WERI-Rb-1 (cell line): ENCODE data around the gene HTT.
A peak's percentile ranks its signal among the peaks of the same experiment; 100 is the strongest.

Source experiments
- DNase-seq: peaks from one replicate; pipeline ENCODE4 v3.0.0-alpha.2; 2020
- H3K27ac ChIP-seq: fragments of 250-450 bp; sonication (Bioruptor Pico); 2 replicates; pipeline ENCODE4 v1.5.1; 2020; ENCODE audit warnings: mild to moderate bottlenecking, moderate library complexity
- H3K27me3 ChIP-seq: fragments of 250-450 bp; sonication (Bioruptor Pico); 2 replicates; pipeline ENCODE4 v1.5.1; 2021; ENCODE audit warnings: mild to moderate bottlenecking, low read depth, moderate library complexity; ENCODE audit not compliant: insufficient read depth, severe bottlenecking
- H3K36me3 ChIP-seq: fragments of 250-450 bp; sonication (Bioruptor Pico); 2 replicates; pipeline ENCODE4 v1.5.1; 2020; ENCODE audit warnings: mild to moderate bottlenecking, moderate library complexity
- H3K4me3 ChIP-seq: 2 replicates; pipeline ENCODE4 v1.5.1; 2011; ENCODE audit warnings: low read depth, mild to moderate bottlenecking, control low read depth, low read length
- H3K9me3 ChIP-seq: fragments of 250-450 bp; sonication (Bioruptor Pico); 2 replicates; pipeline ENCODE4 v1.5.1; 2021; ENCODE audit warnings: mild to moderate bottlenecking, moderate library complexity; ENCODE audit not compliant: severe bottlenecking
- TF ChIP-seq, protein P1 (sequence below): IDR thresholded peaks from 2 replicates; pipeline ENCODE4 v1.5.1; 2011; ENCODE audit warnings: low read depth, mild to moderate bottlenecking, control low read depth, inconsistent platforms, low read length

HTT gene

DNA sequence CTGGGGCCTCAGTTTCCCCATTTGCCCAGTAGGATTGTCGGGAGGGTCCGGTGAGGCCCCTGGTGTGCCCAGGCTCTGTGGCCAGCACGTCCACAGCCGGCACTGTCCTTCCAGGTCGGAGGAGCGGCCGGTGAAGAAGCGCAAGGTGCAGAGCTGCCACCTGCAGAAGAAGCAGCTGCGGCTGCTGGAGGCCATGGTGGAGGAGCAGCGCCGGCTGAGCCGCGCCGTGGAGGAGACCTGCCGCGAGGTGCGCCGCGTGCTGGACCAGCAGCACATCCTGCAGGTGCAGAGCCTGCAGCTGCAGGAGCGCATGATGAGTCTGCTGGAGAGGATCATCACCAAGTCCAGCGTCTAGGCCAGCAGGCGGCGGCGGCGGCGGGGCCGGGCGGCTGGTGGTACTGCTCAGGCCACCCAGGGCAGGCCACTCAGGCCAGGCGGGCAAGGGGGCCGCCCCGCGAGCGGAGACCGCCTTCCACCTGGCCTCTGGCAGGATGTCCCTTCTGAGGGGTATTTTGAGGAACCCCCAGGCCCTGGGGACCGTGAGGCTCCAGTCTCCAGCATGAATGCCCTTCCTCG lies 181.2 kb downstream of the HTT start:
- Histone ChIP-seq H3K4me3 (no peak overlapping the region), H3K36me3 (no peaks in the 10 kb centered on the region), H3K9me3 (no peaks in the 10 kb centered on the region), H3K27me3 (no peaks in the 10 kb centered on the region), H3K27ac (no peak overlapping the region)
- TF ChIP-seq, protein P1, sequence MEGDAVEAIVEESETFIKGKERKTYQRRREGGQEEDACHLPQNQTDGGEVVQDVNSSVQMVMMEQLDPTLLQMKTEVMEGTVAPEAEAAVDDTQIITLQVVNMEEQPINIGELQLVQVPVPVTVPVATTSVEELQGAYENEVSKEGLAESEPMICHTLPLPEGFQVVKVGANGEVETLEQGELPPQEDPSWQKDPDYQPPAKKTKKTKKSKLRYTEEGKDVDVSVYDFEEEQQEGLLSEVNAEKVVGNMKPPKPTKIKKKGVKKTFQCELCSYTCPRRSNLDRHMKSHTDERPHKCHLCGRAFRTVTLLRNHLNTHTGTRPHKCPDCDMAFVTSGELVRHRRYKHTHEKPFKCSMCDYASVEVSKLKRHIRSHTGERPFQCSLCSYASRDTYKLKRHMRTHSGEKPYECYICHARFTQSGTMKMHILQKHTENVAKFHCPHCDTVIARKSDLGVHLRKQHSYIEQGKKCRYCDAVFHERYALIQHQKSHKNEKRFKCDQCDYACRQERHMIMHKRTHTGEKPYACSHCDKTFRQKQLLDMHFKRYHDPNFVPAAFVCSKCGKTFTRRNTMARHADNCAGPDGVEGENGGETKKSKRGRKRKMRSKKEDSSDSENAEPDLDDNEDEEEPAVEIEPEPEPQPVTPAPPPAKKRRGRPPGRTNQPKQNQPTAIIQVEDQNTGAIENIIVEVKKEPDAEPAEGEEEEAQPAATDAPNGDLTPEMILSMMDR, result no peak
- peak; percentile 3 for DNase-seq

DNA sequence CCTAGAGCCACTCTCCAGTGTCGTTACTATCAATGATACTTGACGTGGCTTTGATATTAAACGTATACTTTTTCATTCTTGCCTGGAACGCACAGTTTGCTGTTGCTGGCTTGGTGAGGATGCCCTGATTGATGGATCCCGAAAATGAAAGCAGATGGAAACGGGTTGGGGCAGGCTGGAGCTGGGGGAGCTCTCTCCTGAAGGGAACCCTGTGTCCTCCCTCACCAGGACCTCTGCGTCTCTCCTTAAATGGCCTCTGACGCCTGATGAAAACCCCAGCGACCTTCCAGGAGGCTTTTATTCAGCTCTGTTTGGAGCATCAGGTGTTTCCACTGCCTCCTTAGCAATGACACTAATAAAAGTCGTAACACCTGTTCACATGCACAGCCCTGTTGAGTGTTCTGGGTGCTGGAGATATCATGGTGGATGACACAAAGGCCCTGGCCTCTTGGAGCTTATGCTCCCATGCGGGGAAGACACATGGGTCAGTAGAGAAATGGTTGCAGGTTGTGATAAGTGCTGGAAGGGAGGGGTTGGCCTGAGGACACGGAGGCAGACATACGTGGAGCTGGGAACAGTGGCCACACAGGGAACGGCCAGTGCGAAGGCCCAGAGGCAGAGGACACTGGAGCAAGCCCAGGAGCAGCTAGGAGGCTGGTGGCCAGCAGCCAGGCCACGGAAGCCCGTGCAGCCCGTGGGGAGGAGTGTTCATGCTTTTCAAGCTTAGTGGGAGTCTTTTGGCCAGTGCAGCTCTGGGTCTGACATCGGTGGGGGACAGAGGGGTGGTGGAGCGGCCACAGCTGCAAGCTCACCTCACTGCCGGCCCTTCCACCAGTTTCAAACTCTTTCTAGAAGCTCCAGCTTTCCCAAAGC lies 182.0 kb downstream of the HTT start:
- H3K27me3 ChIP-seq, result no peaks in the 10 kb centered on the region
- H3K36me3 ChIP-seq, result no peaks in the 10 kb centered on the region
- H3K9me3 ChIP-seq, result no peaks in the 10 kb centered on the region
- no peak overlapping the region for H3K27ac ChIP-seq
- no peak for DNase-seq
- no peak overlapping the region for H3K4me3 ChIP-seq
- TF ChIP-seq, protein P1, result no peak

DNA sequence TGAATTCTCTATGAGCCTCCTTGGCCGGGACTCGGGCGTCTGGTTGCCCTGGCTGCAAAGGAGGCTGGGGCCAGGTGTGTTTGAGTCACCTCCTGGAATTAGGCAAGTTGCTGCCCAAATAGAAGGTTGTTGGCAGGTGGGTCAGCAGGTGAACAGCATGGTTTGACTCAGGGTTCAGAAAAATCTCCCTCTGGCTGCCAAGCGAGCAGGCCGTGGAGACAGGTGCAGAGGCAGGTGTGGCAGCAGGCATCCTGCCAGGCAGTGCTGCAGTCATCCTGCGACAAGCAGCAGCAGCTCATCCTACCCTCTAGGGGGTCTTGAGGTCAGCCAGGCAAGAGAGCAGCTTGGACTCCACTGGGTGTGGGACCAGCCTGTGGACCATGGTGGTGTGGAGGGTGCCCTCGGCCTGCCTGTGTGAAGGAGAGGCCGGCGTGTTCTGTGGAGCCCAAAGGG lies 182.6 kb downstream of the HTT start:
- Histone ChIP-seq H3K36me3 (no peaks in the 10 kb centered on the region), H3K9me3 (no peaks in the 10 kb centered on the region), H3K4me3 (no peak overlapping the region), H3K27me3 (no peaks in the 10 kb centered on the region), H3K27ac (no peak overlapping the region)
- DNase-seq, result peak; percentile 5
- TF ChIP-seq, protein P1, result no peak

DNA sequence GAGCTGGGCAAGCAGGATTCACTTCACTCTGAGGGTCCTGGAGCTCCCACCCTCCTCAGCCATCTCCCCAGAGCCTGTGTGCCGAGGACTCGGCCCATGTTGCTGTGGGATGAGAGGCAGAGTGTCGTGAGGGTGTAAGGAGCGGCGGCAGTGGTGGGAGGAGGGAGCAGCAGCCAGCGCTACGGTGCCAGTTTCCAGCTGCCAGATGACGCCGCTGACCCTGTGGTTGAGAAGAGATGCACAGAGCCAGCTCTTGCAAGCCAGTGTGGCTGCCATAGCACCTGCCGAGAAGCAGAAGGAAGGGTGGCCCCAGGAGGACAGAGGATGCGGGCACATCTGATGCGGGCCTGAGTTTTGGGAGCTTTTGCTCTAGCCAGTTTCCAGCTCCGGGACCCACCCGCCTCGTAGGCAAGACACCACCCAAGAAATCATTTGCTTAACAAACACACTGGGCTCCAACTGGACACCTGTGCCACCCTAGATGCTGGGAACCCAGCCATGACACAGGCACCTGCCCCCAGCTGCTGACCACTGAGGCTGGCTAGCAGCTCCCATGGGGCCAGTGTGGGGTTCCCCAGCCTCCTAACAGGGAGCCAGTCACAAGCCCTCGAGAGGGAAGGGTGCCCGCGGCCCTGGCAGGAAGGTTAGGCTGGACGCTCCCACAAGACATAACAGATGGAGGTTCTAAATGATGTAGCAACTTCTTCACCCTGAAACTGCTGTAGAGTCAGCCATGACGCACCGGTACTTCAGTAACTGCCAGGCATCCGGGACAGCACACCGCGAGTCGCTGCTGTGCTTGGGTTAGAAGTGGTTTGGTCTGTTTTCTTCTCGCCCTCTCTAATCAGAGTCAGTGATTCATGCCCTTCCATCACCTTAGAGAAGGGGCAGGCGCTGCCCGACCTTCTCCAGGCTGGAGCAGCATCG lies 183.3 kb downstream of the HTT start:
- peak; percentile 5 for DNase-seq
- Histone ChIP-seq H3K4me3 (no peak overlapping the region), H3K9me3 (no peaks in the 10 kb centered on the region), H3K27ac (no peak overlapping the region), H3K36me3 (no peaks in the 10 kb centered on the region), H3K27me3 (no peaks in the 10 kb centered on the region)
- TF ChIP-seq, protein P1, result no peak

DNA sequence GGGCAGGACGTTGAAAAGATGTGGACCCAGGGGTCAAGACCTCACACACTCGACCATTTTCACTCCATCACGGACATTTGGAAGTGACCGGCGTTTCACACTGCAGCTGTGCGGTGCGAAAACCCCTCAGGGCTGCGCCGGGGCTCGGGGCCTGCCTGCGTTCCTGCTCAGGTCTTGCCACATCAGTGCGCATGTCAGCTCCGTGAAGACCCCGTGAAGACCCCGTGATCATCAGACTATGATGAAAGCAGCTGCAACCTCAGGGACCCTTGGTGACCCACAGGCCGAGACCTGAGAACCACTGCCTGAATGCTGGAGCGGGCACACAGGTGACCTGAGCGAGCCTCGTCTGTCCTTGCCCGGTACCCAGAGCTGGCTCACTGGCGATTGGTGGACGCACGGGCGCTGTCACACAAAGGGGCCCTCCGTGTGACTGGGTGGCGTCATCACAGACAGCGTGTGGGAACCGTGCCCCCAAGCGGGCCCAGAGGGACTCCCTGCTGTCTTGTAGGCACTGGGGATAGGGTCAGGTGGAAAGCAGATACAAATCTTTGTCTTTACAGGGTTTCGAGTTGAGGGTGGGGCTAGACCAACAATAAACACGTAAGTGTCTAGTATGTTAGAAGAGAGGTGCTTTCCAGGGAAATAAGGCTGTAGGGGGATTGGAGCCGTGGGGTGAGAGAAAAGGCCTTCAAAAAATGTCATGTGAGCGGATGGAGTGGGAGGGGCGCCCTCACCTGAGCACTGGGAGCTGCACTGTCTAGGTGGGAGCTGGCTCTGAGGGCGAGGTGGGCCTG lies 187.1 kb downstream of the HTT start:
- Histone ChIP-seq H3K9me3 (no peaks in the 10 kb centered on the region), H3K27ac (no peak overlapping the region), H3K4me3 (no peak overlapping the region), H3K27me3 (no peaks in the 10 kb centered on the region), H3K36me3 (no peaks in the 10 kb centered on the region)
- TF ChIP-seq, protein P1, result no peak
- peak; percentile 6 for DNase-seq
